HG02943 (cell line): ENCODE measurements around the gene HOXC5.
"Not testable (repeated sequence)": the region's sequence is repeated elsewhere in the genome, so short reads cannot be mapped to it uniquely, and the experiment has no call there.

Source experiments
- ATAC-seq: cut with Tn5 transposase; IDR thresholded peaks from one replicate; pipeline ENCODE4 v1.9.1; 2021; ENCODE audit warnings: mild to moderate bottlenecking, low read depth, moderate library complexity; ENCODE audit not compliant: unreplicated experiment

The HOXC5 gene

GRCh38 chr12:54060174-54060974 lies 27.5 kb downstream of the HOXC5 start:
- no peak for ATAC-seq

- ATAC-seq, result no peak
These were observed 28.3 kb downstream of the HOXC5 start for GRCh38 chr12:54060975-54061778.

GRCh38 chr12:54065677-54066076 lies 32.8 kb downstream of the HOXC5 start:
- no peak for ATAC-seq

GRCh38 chr12:54066408-54066807 lies 33.6 kb downstream of the HOXC5 start:
- no peak for ATAC-seq

- no peak for ATAC-seq
These were observed 35.7 kb downstream of the HOXC5 start for GRCh38 chr12:54068418-54069070.

- ATAC-seq, result no peak
These were observed 39.1 kb downstream of the HOXC5 start for GRCh38 chr12:54071942-54072341.

- no peak for ATAC-seq
These were observed 41.5 kb downstream of the HOXC5 start for GRCh38 chr12:54074308-54074707.

GRCh38 chr12:54075409-54075808 lies 42.6 kb downstream of the HOXC5 start:
- ATAC-seq, result no peak

- ATAC-seq, result no peak
These were observed 43.1 kb downstream of the HOXC5 start for GRCh38 chr12:54075974-54076373.

GRCh38 chr12:54077843-54078242 lies 45.0 kb downstream of the HOXC5 start:
- ATAC-seq, result not testable (repeated sequence)

GRCh38 chr12:54079115-54079514 lies 46.3 kb downstream of the HOXC5 start:
- ATAC-seq, result not testable (repeated sequence)

GRCh38 chr12:54080008-54080924 lies 47.4 kb downstream of the HOXC5 start:
- not testable (repeated sequence) for ATAC-seq

GRCh38 chr12:54081053-54081514 lies 48.2 kb downstream of the HOXC5 start:
- not testable (repeated sequence) for ATAC-seq

GRCh38 chr12:54081581-54082396 lies 48.9 kb downstream of the HOXC5 start:
- ATAC-seq, result not testable (repeated sequence)

- no peak for ATAC-seq
These were observed 49.6 kb downstream of the HOXC5 start for GRCh38 chr12:54082397-54082892.
